A549 (cell line): ENCODE data around the gene MOGAT3.
A peak's percentile ranks its signal among the peaks of the same experiment; 100 is the strongest.

ENCODE experiments used
- RCOR1 ChIP-seq: fragments of 150-350 bp; IDR thresholded peaks from 2 replicates; pipeline ENCODE4 v1.6.1; 2014; ENCODE audit warnings: antibody characterized with exemption, low read length, low read depth
- TF ChIP-seq, protein P1 (sequence below): fragments of >200 bp; sonication (Bioruptor Twin); formaldehyde crosslinking; IDR thresholded peaks from 3 replicates; pipeline ENCODE4 v1.5.1; 2016

DNA sequence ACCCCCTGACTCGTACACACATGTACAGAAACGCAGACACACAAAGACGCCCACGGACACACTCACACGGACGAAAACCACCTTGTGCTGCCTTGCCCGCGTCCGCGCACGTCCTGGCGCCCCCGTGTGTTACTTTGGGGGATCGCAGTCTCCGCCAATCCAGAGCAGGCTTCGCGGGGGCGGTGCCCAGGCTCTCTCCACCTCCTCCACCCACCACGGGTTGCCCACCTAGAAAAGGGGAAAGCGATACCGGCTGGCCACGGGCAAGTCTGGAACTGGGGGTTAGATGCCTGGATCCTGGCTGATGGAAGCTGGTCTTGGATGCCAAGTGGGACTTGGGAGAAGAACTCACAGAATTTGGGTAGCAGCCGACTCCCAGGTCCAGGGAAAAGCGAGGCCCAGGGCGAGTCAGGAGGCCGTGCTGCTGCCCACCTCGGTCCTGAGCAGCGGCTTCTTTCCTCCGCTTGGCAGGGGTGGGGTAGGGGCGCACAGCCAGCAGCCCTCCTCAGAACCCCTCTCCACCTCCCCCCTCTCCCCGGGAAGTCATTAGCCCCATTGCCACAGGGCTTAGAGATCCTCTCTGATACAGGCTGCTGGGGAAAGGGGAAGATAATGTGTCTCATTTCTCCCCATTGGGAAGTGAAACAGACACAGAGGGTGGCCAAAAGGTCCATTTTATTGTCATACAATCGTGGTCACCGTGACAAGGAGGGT is 30.8 kb downstream of the MOGAT3 start:
- TF ChIP-seq, protein P1, sequence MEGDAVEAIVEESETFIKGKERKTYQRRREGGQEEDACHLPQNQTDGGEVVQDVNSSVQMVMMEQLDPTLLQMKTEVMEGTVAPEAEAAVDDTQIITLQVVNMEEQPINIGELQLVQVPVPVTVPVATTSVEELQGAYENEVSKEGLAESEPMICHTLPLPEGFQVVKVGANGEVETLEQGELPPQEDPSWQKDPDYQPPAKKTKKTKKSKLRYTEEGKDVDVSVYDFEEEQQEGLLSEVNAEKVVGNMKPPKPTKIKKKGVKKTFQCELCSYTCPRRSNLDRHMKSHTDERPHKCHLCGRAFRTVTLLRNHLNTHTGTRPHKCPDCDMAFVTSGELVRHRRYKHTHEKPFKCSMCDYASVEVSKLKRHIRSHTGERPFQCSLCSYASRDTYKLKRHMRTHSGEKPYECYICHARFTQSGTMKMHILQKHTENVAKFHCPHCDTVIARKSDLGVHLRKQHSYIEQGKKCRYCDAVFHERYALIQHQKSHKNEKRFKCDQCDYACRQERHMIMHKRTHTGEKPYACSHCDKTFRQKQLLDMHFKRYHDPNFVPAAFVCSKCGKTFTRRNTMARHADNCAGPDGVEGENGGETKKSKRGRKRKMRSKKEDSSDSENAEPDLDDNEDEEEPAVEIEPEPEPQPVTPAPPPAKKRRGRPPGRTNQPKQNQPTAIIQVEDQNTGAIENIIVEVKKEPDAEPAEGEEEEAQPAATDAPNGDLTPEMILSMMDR, result peak; percentile 85
- no peak for TF ChIP-seq RCOR1
